HG03196 (cell line): ENCODE results near the gene PRELID2.
"Not testable (repeated sequence)": the region's sequence is repeated elsewhere in the genome, so short reads cannot be mapped to it uniquely, and the experiment has no call there.

Experiments used
- ATAC-seq: cut with Tn5 transposase; IDR thresholded peaks from one replicate; pipeline ENCODE4 v1.9.1; 2021; ENCODE audit not compliant: unreplicated experiment

Gene PRELID2

DNA sequence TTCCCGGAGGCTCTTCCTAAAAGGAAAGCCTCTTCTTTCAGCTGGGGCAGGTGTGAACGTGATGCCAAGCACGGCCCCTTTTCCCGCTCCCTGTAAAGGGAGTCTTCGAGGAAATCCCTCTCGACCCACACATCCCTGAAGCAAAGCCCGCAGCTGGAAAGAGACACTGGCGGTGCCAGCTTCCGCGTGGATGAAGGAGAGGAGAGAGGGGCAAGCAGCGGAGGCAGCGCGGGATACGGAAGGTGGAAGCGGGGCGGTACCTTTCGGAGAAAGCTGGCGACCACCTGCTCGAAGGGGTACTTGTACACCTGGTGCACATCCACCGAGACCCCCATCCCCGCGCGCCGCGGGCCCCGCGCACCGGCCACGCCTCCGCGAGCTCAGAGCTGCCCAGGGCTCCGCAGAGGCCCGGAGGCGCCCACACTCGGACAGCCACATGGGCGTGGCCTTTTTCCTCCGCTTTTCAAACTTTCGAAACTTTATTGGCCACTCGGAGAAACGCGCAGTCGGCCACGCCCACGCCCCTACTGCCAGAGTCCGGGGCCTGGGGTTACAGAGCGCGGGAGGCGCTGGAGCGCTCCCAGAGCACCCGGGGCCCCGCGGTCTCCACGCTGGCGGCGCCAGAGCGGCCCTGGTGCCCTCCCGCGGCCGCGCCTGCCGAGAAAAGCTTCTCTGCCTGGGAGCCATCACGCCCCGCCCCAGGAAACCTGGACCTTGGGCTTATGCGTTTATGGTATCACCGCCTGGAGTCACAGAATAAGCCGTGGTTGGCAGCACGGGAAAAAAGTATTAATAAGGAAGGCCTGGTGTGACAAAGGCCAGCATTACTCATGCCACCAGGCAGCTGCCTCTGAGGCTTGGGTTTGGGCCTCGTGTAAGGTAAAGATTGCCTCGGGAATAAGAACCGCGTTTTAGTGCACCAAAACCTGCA, at the start of gene PRELID2:
PRELID2 (minus strand) TSS at position 426 of the 931 bp plus-strand sequence; CDS start at position 335, 91 bp downstream.
- peak; percentile 79 for ATAC-seq

DNA sequence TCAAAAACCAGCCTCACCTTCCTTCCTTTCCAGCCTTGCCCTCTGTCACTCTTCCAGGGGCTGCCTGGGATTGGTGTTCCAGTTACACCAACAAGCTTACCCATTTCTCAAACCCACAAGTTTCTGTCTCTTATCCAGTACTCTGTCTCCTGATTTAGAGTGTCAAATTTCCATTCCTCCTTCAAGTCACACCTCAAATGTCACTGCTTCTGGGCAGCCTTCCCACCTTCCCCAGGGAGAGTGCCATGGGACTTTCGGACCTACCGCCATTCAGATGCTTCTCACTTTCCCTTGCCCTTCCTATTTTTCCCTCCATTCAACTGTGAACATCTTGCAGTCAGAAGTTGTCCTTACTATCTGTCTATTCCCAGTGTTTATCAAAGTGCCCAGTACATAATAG, 39.6 kb upstream of the PRELID2 start:
- ATAC-seq: no peak

DNA sequence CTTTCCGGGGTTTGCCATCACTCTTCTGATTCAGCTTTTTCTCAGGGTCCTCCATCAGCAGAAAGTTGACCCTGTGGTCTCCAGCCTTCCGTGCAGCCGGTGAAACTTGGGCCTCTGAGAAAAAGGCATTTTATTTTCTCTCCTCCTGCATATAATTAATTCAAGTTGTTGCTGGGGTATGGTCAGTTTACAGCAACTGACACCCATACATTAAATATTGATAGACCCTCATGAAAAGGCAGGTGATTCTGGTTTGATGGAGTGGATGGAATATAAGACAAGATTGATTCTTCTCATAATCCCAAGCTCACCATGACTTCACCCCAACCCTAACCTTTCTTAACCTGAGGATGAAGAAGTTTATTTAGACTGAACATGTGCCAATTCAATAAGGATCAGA, 37.8 kb upstream of the PRELID2 start, which contains the start of gene GRXCR2:
GRXCR2 (minus strand) TSS at position 101 of the 400 bp plus-strand sequence; CDS start at position 55, 46 bp downstream.
- ATAC-seq: no peak

DNA sequence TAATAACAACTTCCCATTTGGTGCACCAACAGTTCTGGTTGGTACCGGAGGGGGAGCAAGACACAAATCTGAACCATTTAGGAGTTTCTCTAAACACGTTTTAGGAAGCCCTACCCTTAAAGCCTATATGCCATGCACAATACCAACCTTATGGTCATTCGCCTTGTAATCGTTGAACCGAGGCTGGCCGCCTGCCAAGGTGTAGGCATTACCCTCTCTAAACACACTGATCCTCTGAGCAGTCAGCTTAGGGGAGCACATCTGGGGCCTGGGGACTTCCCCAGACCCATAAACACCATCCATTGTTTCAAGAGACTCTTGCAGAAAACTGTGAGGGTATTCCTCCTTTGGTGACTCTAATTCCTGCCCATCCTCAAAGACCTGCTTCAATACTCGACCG, 37.3 kb upstream of the PRELID2 start:
- no peak for ATAC-seq

DNA sequence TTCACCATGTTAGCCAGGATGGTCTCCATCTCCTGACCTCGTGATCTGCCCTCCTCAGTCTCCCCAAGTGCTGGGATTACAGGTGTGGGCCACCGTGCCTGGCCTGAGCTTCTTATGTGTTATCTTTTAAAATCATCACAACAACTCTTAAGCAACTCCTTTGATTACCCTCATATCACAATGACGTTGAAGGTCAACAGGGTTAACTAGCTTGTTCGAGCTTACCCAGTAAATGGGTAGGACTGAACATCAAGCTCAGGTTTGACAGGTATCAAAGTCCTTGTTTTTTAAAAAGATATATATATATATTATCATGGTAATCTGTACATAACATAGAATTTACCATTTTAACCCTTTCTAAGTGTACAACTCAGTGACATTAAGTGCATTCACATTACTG, 34.6 kb upstream of the PRELID2 start:
- ATAC-seq: no peak

DNA sequence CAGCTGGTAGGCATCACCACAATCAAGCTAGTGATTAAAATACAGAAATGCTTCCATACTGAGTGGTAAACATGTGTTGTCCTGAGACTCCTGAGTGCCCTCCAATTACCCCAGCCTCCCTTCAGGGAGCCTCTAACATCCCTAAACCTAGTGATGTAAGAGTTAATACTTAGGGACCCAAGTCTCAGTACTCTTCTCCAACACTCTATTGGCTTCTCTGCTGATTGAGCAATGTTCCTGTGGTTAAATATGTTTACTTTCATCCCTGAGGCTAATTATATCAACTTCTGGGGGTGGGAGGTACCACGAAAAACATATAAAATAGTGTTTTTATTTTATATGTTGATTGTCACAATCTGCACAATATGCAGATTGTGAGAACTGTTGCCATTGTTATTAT, 32.7 kb upstream of the PRELID2 start:
- no peak for ATAC-seq

DNA sequence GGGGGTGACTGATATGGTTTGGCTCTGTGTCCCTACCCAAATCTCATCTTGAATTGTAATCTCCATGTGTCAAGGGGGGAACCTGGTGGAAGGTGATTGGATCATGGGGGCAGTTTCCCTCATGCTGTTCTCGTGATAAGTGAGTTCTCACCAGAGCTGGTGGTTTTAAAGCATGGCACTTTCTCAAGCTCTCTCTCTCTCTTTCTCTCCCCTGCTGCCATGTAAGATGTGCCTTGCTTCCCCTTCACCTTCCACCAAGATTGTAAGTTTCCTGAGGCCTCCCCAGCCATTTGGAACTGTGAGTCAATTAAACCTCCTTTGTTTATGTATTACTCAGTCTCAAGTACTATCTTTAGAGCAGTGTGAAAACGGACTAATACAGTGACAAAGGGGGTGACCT, 29.3 kb upstream of the PRELID2 start:
- not testable (repeated sequence) for ATAC-seq

DNA sequence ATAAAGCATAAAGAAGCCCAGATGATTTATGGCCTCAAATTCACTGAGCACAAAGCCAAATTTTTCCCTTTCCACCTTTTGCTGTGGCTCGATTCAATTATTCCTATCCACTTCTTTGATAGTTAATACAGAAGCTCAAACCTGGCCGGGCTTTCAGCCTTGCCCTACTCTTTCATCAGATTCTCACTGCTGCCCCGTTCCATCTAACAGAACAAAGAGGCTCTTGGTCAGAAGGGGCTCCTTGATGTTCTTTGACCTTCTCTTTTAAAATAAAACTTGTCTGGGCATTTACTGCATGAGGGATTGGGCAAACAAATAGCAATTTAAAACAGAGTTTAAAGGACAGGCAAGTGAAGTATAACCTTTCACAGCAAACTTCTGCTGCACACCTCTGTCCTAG, 27.9 kb upstream of the PRELID2 start:
- ATAC-seq: no peak

DNA sequence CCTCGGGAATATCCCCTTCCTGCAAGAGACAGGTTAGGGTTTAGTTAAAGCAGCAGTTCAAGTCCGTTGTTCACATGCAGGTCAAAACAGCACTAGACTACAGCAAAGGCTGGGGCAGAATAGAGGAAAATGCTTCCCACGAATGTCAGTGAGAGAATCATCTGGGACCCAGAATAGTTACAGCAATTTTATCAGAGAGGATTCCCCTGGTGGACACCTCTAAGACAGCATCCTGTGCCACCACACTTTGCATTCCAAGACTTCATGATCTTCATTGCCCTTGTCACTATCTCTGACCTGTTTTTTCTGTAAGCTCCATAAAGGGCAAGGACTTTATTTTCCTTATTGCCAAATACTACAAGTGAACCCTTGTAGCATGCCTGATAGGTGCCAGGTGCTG, 24.8 kb upstream of the PRELID2 start:
- ATAC-seq: no peak

DNA sequence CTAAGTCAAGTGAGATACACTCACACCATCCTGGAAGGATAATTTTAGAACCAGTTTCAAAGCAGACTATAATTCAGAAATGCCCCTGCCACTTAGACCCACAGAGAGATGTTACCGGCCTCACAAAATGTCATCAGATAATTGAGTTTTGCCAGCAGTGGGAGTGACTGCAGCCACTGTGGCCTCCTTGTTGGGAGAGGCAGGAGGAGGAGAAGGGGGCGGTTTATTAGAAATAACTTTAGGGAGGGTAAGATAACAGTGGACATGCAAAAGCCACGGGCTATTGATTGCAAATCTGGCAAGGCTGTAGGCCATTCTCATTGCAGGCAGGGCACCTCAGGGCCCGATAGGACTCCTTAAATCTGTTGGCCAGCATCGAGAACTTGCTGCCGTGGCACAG, 24.3 kb upstream of the PRELID2 start:
- no peak for ATAC-seq

DNA sequence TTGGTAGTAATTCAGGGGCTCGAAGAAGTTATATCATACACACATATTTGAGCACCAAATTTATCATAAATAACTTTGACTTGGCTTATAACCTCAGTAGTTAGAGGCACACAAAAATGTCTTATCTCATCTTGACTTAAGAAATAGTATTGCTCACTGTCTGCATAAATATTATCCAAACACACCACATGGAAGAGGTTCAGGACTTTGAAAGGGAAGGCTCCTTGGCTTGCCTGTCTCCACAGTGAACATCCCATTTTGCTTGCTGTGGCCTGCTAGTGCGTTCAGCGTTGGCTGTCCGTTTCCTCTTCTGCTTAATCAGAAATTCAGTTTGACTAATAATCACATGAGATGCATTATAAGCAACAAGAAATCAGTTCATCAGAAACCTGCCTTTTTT, 23.8 kb upstream of the PRELID2 start:
- ATAC-seq: no peak

DNA sequence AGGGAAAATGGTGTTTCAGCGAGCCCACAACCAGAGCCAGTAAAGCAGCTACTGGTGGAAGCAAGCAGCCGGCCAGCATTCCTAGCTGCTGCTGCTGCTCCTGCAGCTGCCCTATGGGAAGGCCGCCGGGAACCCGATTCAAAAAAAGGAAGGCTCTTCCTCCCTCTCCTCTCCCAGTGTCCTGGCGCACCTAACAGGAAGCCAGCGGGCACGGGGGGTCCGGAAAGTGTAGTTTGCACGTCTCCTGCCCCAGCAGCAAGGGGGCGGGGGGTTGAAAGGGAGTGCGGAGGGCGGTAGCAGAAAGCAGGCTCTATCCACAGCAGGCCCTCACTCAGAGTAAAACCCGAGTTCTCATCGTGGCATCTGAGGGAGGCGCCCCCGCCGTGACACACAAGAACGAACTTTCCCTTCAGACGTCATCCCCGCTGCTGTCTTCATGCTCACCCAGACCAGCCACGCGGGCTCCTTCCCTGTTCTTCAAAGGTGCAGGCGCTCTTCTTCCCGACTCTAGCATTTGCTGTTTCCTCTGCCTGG, 21.2 kb upstream of the PRELID2 start:
- no peak for ATAC-seq

DNA sequence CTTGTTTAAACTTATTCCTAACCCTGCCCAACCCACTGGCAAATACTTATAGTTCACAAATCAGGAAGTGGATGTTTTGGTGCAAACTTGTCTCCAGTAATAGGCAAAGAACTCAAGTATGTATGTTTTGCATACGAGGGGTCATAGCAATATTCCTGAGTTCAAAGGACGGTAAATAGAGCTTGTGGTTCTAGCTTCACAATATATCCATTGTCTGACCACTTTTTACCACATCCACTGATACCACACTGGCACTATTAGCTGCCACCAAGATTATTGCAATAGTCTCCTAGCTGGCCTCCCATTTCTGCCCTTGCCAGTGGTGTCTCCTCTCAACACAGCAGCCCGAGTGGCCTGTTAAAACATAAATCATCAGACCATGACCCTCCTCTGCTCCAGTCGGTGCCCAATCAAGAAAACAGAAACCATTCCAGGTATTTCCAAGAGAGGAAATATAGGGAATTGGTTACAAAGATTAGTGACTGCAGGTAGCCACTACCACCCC, 20.7 kb upstream of the PRELID2 start:
- ATAC-seq: no peak

DNA sequence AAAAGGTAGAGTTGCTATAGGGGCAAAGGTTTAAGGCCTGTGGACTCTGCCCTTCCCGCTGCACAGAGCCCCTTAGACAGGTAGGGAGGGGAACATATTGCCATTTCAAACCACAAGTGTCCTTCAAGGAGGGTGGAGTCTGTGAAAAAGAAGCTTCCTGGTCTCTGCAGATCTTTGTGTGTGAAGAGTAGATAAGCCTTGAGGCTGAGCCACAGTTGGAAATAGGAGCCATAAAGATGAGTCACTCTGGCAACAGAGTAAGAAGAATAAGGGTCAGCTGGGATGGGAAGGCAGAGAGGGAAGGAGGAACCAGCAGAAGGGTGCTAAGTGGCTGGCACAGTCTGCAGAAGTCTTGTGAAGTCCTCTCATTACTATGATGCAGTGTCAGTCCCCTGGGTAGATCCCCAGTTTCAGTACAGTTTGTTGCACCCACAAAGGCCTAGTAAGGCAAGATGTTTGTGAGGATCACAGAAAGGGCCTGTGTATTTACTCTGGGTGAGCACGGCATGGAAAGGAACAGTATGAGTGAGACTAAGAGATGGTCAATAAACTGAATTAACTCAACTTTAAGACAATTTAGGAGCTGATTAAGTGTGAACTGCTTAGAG, 19.6 kb upstream of the PRELID2 start:
- no peak for ATAC-seq

DNA sequence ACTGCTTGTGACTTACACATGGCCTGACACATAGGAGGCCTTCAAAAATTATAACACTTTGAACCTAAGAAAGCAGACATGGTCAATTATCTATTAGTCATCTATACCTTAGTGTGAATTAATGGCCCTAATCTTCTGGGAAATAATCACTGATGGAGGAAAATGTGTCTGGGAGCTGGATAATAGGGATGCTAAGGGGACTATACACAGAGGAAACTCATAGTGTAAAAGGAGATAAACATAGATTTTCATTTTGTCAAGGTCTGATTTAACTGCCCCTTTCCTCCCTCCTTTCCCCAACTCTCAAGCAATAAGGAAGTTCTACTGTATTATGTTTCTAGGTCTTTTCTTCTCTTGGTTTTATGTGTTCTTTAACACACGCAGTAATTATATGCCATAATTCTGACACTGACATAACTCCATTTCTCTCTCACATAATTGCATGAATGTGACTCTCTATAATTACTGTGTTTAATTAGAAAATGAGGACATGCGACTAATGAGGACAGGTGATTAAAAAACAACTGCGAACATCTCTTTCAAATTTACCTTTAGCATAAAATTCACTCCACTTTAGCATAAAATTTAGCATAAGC, 18.7 kb upstream of the PRELID2 start:
- ATAC-seq: no peak

DNA sequence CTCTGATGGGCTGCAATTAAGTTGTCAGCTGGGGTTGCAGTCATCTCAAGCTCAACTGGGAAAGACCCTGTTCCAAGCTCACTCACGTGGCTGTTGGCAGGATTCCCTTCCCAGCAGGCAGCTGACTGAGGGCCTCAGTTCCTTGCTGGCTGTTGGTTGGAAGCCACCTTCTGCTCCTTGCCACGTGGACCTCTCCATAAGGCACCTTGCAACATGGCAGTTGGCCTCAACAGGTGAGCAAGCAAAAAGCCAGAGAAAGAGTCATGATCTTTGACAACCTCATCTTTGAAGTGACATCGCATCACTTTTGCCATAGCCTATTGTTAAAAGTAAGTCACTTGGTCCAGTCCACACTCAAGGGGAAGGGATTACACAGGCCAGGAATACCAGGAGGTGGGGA, 17.8 kb upstream of the PRELID2 start:
- ATAC-seq: no peak

DNA sequence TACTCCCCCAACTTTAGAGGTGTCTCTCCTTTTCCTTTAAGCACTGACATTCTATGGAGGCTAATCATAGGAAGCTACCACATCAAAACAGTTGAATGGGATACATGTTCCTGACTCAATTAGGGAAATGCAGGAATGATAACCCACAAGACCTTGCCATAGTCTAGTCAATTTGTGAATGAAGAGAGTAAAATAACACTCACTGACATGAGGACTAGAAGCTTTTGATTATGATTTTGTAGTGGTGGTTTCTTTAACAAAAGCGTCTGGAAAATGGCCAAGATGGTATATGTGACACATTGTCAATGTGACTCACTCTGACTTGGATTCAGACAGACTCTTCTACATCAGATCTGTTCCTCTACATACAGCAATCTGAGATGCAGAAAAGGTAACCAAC, 13.7 kb upstream of the PRELID2 start:
- ATAC-seq: no peak

DNA sequence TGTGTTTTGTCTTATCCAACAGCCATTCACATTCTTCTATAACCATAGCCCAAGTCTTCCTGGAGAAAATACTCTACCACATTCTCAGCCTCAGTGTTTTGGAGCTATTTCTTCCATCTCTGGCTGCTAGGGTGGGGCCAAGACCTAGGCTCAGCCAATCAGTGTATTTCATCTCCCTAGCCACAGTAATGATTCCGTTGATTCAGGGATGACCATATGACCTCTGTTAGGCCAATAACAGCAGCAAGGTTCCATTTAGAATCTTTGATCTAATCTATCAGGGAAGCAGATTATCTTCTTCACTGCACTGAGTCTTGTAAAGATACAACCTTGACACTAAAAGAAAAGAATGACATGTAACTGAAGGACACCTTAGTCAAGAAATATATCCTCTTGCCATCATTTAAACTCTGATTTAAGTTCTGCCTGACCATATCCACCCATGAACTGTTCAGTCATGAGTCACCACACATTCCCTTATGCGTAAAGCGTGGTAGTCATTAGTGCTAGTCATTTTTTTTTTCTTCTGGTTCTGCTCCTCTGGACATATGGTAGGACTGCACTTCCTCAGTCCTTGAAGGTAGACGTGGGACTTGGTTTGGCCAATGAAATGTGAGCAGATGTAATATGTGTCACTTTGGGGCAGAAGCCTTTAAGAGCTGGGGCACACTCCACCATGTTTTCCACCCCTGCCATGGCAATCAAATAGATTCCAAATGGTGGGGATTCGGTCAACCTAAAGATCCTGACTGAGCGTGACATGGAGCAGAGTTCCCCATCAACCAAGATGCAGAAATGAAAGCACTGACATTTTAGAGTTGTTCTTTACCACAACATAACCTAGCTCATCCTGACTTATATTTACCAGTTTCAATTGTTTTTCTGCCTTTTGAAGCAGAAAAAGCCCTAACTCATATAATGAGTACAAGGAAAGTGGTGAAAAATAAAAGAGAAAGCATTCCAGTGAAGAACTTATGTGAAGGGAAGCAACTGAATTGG, 12.7 kb upstream of the PRELID2 start:
- no peak for ATAC-seq

DNA sequence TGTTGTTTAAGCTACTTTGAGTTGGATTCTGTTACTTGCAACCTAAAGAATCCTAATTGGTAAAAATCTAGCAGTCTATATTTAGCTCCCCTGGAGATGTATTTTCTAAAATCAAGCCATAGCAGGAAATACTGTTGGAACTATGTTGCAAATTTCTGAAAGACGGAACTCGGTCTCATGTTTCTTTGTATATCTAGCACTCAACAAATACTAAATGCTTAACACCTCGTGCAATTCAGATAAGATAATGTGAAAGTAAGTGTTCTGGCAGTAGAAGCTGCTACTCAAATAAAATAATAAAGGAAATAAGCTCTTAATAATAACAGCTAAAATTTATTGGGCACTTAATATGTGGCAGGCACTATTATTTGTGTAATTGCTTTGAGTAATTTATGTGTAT, 10.9 kb upstream of the PRELID2 start:
- no peak for ATAC-seq

DNA sequence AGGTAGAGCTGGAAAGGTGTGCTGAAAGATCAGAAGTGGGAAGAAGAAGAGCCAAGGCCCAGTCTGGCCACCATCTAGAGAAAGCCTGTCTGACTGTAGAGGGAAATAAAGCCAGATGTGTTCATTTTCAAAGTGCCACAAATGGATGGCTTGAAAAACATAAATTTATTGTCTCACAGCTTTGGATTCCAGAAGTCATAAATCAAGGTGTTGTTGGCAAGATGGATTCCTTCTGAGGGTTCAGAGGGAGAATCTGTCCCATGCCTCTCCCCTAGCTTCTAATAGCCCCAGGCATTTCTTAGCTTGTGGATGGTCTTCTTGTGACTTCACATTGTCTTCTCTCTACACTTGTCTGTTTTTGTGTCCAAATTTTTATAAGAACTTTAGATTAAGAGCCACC, 6.2 kb upstream of the PRELID2 start:
- ATAC-seq: no peak
